H9 (cell line): ENCODE data around the gene LUZP2. TPM values are rescaled to one million over a fixed set of nuclear protein-coding genes. Genes with fewer than 3 reads are reported as not detected.

Experiments
- DNase-seq: peaks from one replicate; pipeline ENCODE4 v3.0.0-alpha.2; 2017
- H2AFZ ChIP-seq: one replicate; pipeline ENCODE4 v1.6.1; 2013; ENCODE audit warnings: mild to moderate bottlenecking, low read length, control low read depth, moderate library complexity
- H2AK5ac ChIP-seq: 2 replicates; pipeline ENCODE4 v1.6.1; 2013; ENCODE audit warnings: low read length, control low read depth, mixed read lengths; ENCODE audit not compliant: insufficient read length
- H2BK120ac ChIP-seq: one replicate; pipeline ENCODE4 v1.6.1; 2013; ENCODE audit warnings: low read depth, mild to moderate bottlenecking, low read length, control low read depth, inconsistent platforms; ENCODE audit not compliant: poor library complexity, severe bottlenecking
- H2BK12ac ChIP-seq: 2 replicates; pipeline ENCODE4 v1.6.1; 2013; ENCODE audit warnings: low read length, control low read depth, mixed read lengths, low read depth; ENCODE audit not compliant: insufficient read length
- H2BK15ac ChIP-seq: 2 replicates; pipeline ENCODE4 v1.6.1; 2013; ENCODE audit warnings: low read depth, low read length, control low read depth
- H2BK20ac ChIP-seq: one replicate; pipeline ENCODE4 v1.6.1; 2013; ENCODE audit warnings: low read depth, mild to moderate bottlenecking, low read length, control low read depth, inconsistent platforms; ENCODE audit not compliant: poor library complexity, severe bottlenecking
- H2BK5ac ChIP-seq: 2 replicates; pipeline ENCODE4 v1.6.1; 2013; ENCODE audit warnings: low read length, control low read depth, mixed read lengths; ENCODE audit not compliant: insufficient read length
- H3K14ac ChIP-seq: 2 replicates; pipeline ENCODE4 v1.6.1; 2013; ENCODE audit warnings: low read length, control low read depth; ENCODE audit not compliant: insufficient read depth
- H3K18ac ChIP-seq: 2 replicates; pipeline ENCODE4 v1.6.1; 2013; ENCODE audit warnings: low read depth, mild to moderate bottlenecking, mixed read lengths, low read length, control low read depth; ENCODE audit not compliant: insufficient read length
- H3K23ac ChIP-seq: 2 replicates; pipeline ENCODE4 v1.6.1; 2013; ENCODE audit warnings: low read length, control low read depth, mixed read lengths, low read depth; ENCODE audit not compliant: insufficient read length
- H3K23me2 ChIP-seq: 2 replicates; pipeline ENCODE4 v1.6.1; 2013; ENCODE audit warnings: low read depth, mild to moderate bottlenecking, mixed read lengths, low read length, control low read depth; ENCODE audit not compliant: insufficient read length, poor library complexity, severe bottlenecking
- H3K27ac ChIP-seq: 2 replicates; pipeline ENCODE4 v1.5.1; 2013; ENCODE audit warnings: low read length, control low read depth, mixed read lengths, low read depth; ENCODE audit not compliant: insufficient read length
- H3K27me3 ChIP-seq: 2 replicates; pipeline ENCODE4 v1.6.1; 2013; ENCODE audit warnings: low read length, control low read depth, inconsistent platforms; ENCODE audit not compliant: insufficient read depth
- H3K4ac ChIP-seq: 2 replicates; pipeline ENCODE4 v1.6.1; 2013; ENCODE audit warnings: low read depth, mild to moderate bottlenecking, control low read depth, inconsistent platforms, low read length, moderate library complexity
- H3K4me1 ChIP-seq: 2 replicates; pipeline ENCODE4 v1.6.1; 2013; ENCODE audit warnings: low read length, control low read depth, inconsistent platforms; ENCODE audit not compliant: insufficient read depth
- H3K4me2 ChIP-seq: 2 replicates; pipeline ENCODE4 v1.6.1; 2013; ENCODE audit warnings: low read length, control low read depth, mixed read lengths; ENCODE audit not compliant: insufficient read length, insufficient read depth
- H3K56ac ChIP-seq: 2 replicates; pipeline ENCODE4 v1.6.1; 2013; ENCODE audit warnings: low read depth, mild to moderate bottlenecking, mixed read lengths, low read length, control low read depth; ENCODE audit not compliant: insufficient read length
- H3K79me1 ChIP-seq: 2 replicates; pipeline ENCODE4 v1.6.1; 2013; ENCODE audit warnings: low read depth, mild to moderate bottlenecking, moderate library complexity, low read length, control low read depth, inconsistent platforms; ENCODE audit not compliant: insufficient read depth, poor library complexity, severe bottlenecking
- H3K79me2 ChIP-seq: 2 replicates; pipeline ENCODE4 v1.6.1; 2013; ENCODE audit warnings: low read length, control low read depth, inconsistent platforms; ENCODE audit not compliant: insufficient read depth
- H3K9ac ChIP-seq: 2 replicates; pipeline ENCODE4 v1.6.1; 2013; ENCODE audit warnings: low read length, control low read depth, mixed read lengths; ENCODE audit not compliant: insufficient read length; ENCODE audit errors: extremely low read depth
- H3K9me3 ChIP-seq: one replicate; pipeline ENCODE4 v1.6.1; 2013; ENCODE audit warnings: low read depth, low read length, inconsistent platforms; ENCODE audit not compliant: control insufficient read depth
- H3T11ph ChIP-seq: one replicate; pipeline ENCODE4 v1.6.1; 2013; ENCODE audit warnings: mild to moderate bottlenecking, low read length, control low read depth, inconsistent platforms
- H4K20me1 ChIP-seq: one replicate; pipeline ENCODE4 v1.6.1; 2013; ENCODE audit not compliant: control insufficient read depth, insufficient read length, insufficient read depth
- H4K5ac ChIP-seq: 2 replicates; pipeline ENCODE4 v1.6.1; 2013; ENCODE audit warnings: low read depth, mild to moderate bottlenecking, mixed read lengths, low read length, control low read depth; ENCODE audit not compliant: insufficient read length
- H4K8ac ChIP-seq: replicated peaks from 2 replicates; pipeline ENCODE4 v1.6.1; 2013; ENCODE audit warnings: low read length, control low read depth, mixed read lengths, low read depth; ENCODE audit not compliant: insufficient read length
- H4K91ac ChIP-seq: 2 replicates; pipeline ENCODE4 v1.6.1; 2013; ENCODE audit warnings: low read depth, mild to moderate bottlenecking, moderate library complexity, mixed read lengths, low read length, control low read depth; ENCODE audit not compliant: insufficient read length
- H3K27ac Mint-ChIP-seq, 3 experiments: 2 replicates in 2 of 3; 3 replicates in 1 of 3; pipeline ENCODE4 v1.8.0; 2020 to 2021; ENCODE audit warnings: mixed read lengths in 3 of 3, mild to moderate bottlenecking in 1 of 3, moderate library complexity in 1 of 3
- H3K27me3 Mint-ChIP-seq: 2 replicates; pipeline ENCODE4 v1.8.0; 2021; ENCODE audit warnings: low read depth, mild to moderate bottlenecking, moderate library complexity, mixed read lengths
- H3K36me3 Mint-ChIP-seq, 3 experiments: 2 replicates in 2 of 3; 3 replicates in 1 of 3; pipeline ENCODE4 v1.8.0; 2020 to 2021; ENCODE audit warnings: low read depth in 3 of 3, mixed read lengths in 3 of 3; ENCODE audit not compliant: insufficient read depth in 1 of 3
- H3K4me1 Mint-ChIP-seq, 2 experiments: 2 replicates each; pipeline ENCODE4 v1.8.0; 2020; ENCODE audit warnings: mixed read lengths in 2 of 2
- H3K4me3 Mint-ChIP-seq, 2 experiments: 2 replicates in 1 of 2; 3 replicates in 1 of 2; pipeline ENCODE4 v1.8.0; 2020 to 2021; ENCODE audit warnings: mild to moderate bottlenecking in 2 of 2, mixed read lengths in 2 of 2, moderate library complexity in 1 of 2
- H3K9me3 Mint-ChIP-seq, 2 experiments: 2 replicates in 1 of 2; 3 replicates in 1 of 2; pipeline ENCODE4 v1.8.0; 2020; ENCODE audit warnings: mild to moderate bottlenecking in 2 of 2, mixed read lengths in 2 of 2, moderate library complexity in 1 of 2
- CTCF ChIP-seq: fragments of 200-600 bp; sonication (generic); conservative IDR thresholded peaks from 3 replicates; pipeline ENCODE4 v1.8.0; 2021; ENCODE audit warnings: antibody characterized with exemption, mild to moderate bottlenecking
- WGBS: extraction: QIAGEN DNeasy Blood & Tissue Kit; methylation state at CpG from one replicate; pipeline ENCODE4 v1.1.7; 2013; ENCODE audit warnings: missing lambda C conversion rate, low lambda C conversion rate, mixed read lengths; ENCODE audit not compliant: insufficient read length; ENCODE audit errors: extremely low coverage; 5-methylcytosine and 5-hydroxymethylcytosine counted together
- total RNA-seq: library from RNA; stranded (reverse); gene quantifications from 2 replicates; pipeline ENCODE4 v1.2.1, GENCODE V29; 2021

Gene LUZP2
- total RNA-seq, 1 experiment from 2014 or later = 25.4 TPM

- no peak overlapping the region for H3K4me2 ChIP-seq
- no peaks in the 10 kb centered on the region for H3K79me1 ChIP-seq
- DNase-seq = no peak
- no peak overlapping the region for H2AK5ac ChIP-seq
- no peak overlapping the region for H3K4me3 Mint-ChIP-seq
- no peak overlapping the region for H3K23ac ChIP-seq
- H3K9me3 Mint-ChIP-seq = no peaks in the 10 kb centered on the region
- no peaks in the 10 kb centered on the region for H3K79me2 ChIP-seq
- H3K4ac ChIP-seq = no peak overlapping the region
- WGBS = no CpG with 5 or more reads among the region's 6 CpGs
- H3K27me3 ChIP-seq = no peaks in the 10 kb centered on the region
- H2AFZ ChIP-seq = no peak overlapping the region
- no peak overlapping the region for H3K56ac ChIP-seq
- H2BK20ac ChIP-seq = no peak overlapping the region
- H2BK15ac ChIP-seq = no peak overlapping the region
- H3K36me3 Mint-ChIP-seq = no peaks in the 10 kb centered on the region
- H2BK12ac ChIP-seq = no peak overlapping the region
- H3K23me2 ChIP-seq = no peaks in the 10 kb centered on the region
- H4K8ac ChIP-seq = no peak overlapping the region
- TF ChIP-seq CTCF = no peak
- H3K27ac ChIP-seq = no peak overlapping the region
- H3K4me1 Mint-ChIP-seq = no peaks in the 10 kb centered on the region
- H2BK120ac ChIP-seq = no peak overlapping the region
- no peak overlapping the region for H3K9ac ChIP-seq
- no peaks in the 10 kb centered on the region for H3K4me1 ChIP-seq
- no peak overlapping the region for H3T11ph ChIP-seq
- no peak overlapping the region for H3K27ac Mint-ChIP-seq
- no peak overlapping the region for H4K5ac ChIP-seq
- no peaks in the 10 kb centered on the region for H3K27me3 Mint-ChIP-seq
- no peaks in the 10 kb centered on the region for H4K20me1 ChIP-seq
- no peaks in the 10 kb centered on the region for H3K9me3 ChIP-seq
- H2BK5ac ChIP-seq = no peak overlapping the region
- H3K18ac ChIP-seq = no peak overlapping the region
- no peak overlapping the region for H4K91ac ChIP-seq
- H3K14ac ChIP-seq = peak overlapping the region; percentile 49; the same call in 1 of the 2 replicates
Observed at GRCh38 chr11:25094085-25094802, 597.4 kb downstream of the LUZP2 start.
